Endothelial cell of umbilical vein (primary cell): ENCODE results near the gene OPCML. TPM values are rescaled to one million over a fixed set of nuclear protein-coding genes. Genes with fewer than 3 reads are reported as not detected.

Experiments
- BruUV-seq: library from RNA; stranded (reverse); fragments of 400-500 nt; replicated peaks from 2 replicates; lab custom pipeline; 2021; lab: Mats Ljungman, UMichigan
- CTCF ChIA-PET: fragments of 300-600, 350-600 bp; sonication (Branson Sonifier 250); formaldehyde crosslinking; loops from one replicate; lab custom pipeline; 2021; ENCODE audit warnings: antibody characterized with exemption, inconsistent platforms; lab: Charles Lee
- POLR2A ChIA-PET: fragments of 300-600, 350-600 bp; sonication (Branson Sonifier 250); formaldehyde crosslinking; loops from one replicate; lab custom pipeline; 2021; ENCODE audit warnings: antibody characterized with exemption, inconsistent platforms; lab: Charles Lee
- DNase-seq: peaks from one replicate; pipeline ENCODE4 v3.0.0-alpha.2; 2011; ENCODE audit warnings: low read depth, low spot score
- FAIRE-seq: peaks from 2 replicates; lab custom pipeline; 2011; peaks lifted over from hg19 to GRCh38; lab: Jason Lieb, UNC
- H2AFZ ChIP-seq: 2 replicates; pipeline ENCODE4 v1.6.0; 2012; ENCODE audit warnings: low read depth, low read length, control low read depth, inconsistent platforms
- H3K27ac ChIP-seq: 2 replicates; pipeline ENCODE4 v1.5.1; 2011; ENCODE audit warnings: low read depth, mild to moderate bottlenecking, control low read depth, low read length, moderate library complexity; ENCODE audit not compliant: insufficient read depth
- H3K27me3 ChIP-seq, 2 experiments: 2 replicates each; pipeline versions ENCODE4 v1.6.0 to v1.6.1; 2011; ENCODE audit warnings: low read length in 2 of 2, mixed read lengths in 1 of 2; ENCODE audit not compliant: control insufficient read depth in 2 of 2, insufficient read depth in 2 of 2
- H3K36me3 ChIP-seq, 2 experiments: 2 replicates in 1 of 2; 3 replicates in 1 of 2; pipeline ENCODE4 v1.5.1; 2011; ENCODE audit warnings: low read length in 2 of 2, mild to moderate bottlenecking in 1 of 2, moderate library complexity in 1 of 2; ENCODE audit not compliant: control insufficient read depth in 2 of 2, insufficient read depth in 2 of 2; ENCODE audit errors: extremely low read depth in 1 of 2
- H3K4me1 ChIP-seq: 3 replicates; pipeline ENCODE4 v1.5.1; 2011; ENCODE audit warnings: mild to moderate bottlenecking, low read length; ENCODE audit not compliant: control insufficient read depth, insufficient read depth; ENCODE audit errors: extremely low read depth
- H3K4me2 ChIP-seq: 2 replicates; pipeline ENCODE4 v1.6.1; 2011; ENCODE audit warnings: low read length, control low read depth, mixed read lengths; ENCODE audit not compliant: insufficient read depth
- H3K4me3 ChIP-seq, 3 experiments: fragments of 200-600 bp in 1 of 3; sonication (generic), shearing (Covaris generic) in 1 of 3; replicated peaks in 1 of 3; 2 replicates each; pipeline ENCODE4 v1.5.1; 2011 to 2016; ENCODE audit warnings: control low read depth in 3 of 3, low read length in 3 of 3, mild to moderate bottlenecking in 2 of 3, inconsistent platforms in 1 of 3, low read depth in 1 of 3, moderate library complexity in 1 of 3; ENCODE audit not compliant: insufficient read depth in 1 of 3
- H3K79me2 ChIP-seq: 2 replicates; pipeline ENCODE4 v1.6.0; 2012; ENCODE audit warnings: low read length, inconsistent platforms; ENCODE audit not compliant: control insufficient read depth, insufficient read depth
- H3K9ac ChIP-seq: replicated peaks from 2 replicates; pipeline ENCODE3; 2011; ENCODE audit warnings: low read length, control low read depth; ENCODE audit not compliant: insufficient read depth; ENCODE audit errors: extremely low read depth
- H3K9me1 ChIP-seq: replicated peaks from 3 replicates; pipeline ENCODE4 v1.6.0; 2011; ENCODE audit warnings: mild to moderate bottlenecking, low read length; ENCODE audit not compliant: control insufficient read depth, insufficient read depth; ENCODE audit errors: extremely low read depth
- H3K9me3 ChIP-seq: replicated peaks from 2 replicates; pipeline ENCODE4 v1.5.1; 2012; ENCODE audit warnings: low read length, inconsistent platforms; ENCODE audit not compliant: control insufficient read depth, insufficient read depth
- H4K20me1 ChIP-seq: replicated peaks from 2 replicates; pipeline ENCODE3; 2011; ENCODE audit warnings: mild to moderate bottlenecking, low read length; ENCODE audit not compliant: control insufficient read depth, insufficient read depth; ENCODE audit errors: extremely low read depth
- CTCF ChIP-seq, 2 donors: IDR thresholded peaks; 1 replicate in 1 of 2; 2 replicates in 1 of 2; pipeline ENCODE4 v1.5.1; 2011; ENCODE audit warnings: low read length in 2 of 2, mild to moderate bottlenecking in 2 of 2, moderate library complexity in 2 of 2, control low read depth in 1 of 2, inconsistent platforms in 1 of 2, low read depth in 1 of 2; ENCODE audit not compliant: insufficient read depth in 1 of 2; ENCODE audit errors: extremely low read depth in 1 of 2
- EZH2 ChIP-seq: IDR thresholded peaks from 2 replicates; pipeline ENCODE4 v1.6.1; 2012; ENCODE audit warnings: borderline replicate concordance, low read depth, mild to moderate bottlenecking, moderate library complexity, low read length, inconsistent platforms; ENCODE audit not compliant: severe bottlenecking
- FOS ChIP-seq: IDR thresholded peaks from 2 replicates; pipeline ENCODE4 v1.6.1; 2011; ENCODE audit warnings: mild to moderate bottlenecking, low read length, moderate library complexity, borderline replicate concordance; ENCODE audit not compliant: insufficient read depth
- GATA2 ChIP-seq: IDR thresholded peaks from 2 replicates; pipeline ENCODE4 v1.7.0; 2011; ENCODE audit warnings: low read depth, mild to moderate bottlenecking, moderate library complexity, mixed read lengths, low read length; ENCODE audit not compliant: insufficient read length, insufficient read depth
- POLR2AphosphoS5 ChIP-seq: IDR thresholded peaks from 2 replicates; pipeline ENCODE4 v1.6.1; 2012; ENCODE audit warnings: low read depth, mild to moderate bottlenecking, control low read depth, low read length, moderate library complexity; ENCODE audit not compliant: insufficient read depth
- dilution Hi-C: fragments of 300-500 bp; cut with MboI; formaldehyde crosslinking; loops from one replicate; pipeline ENCODE4 v1.15.0; 2019; ENCODE audit warnings: low sequenced_read_pairs; ENCODE audit not compliant: extremely low pct_ligation_motif_present
- intact Hi-C: fragments of 100-400 bp; cut with micrococcal nuclease; formaldehyde crosslinking; loops from one replicate; pipeline ENCODE4 v1.10.0; 2022
- polyA plus RNA-seq, 4 experiments: library from polyadenylated mRNA; depleted of rRNA in 3 of 4; stranded (reverse) in 3 of 4; unstranded in 1 of 4; fragments of >200 nt; gene quantifications; 2 replicates each; pipeline versions ENCODE4 v1.2.1 to v1.2.3, GENCODE V29; 2011 to 2012; ENCODE audit warnings: missing spikeins in 1 of 4
- total RNA-seq: library from RNA; stranded (reverse); gene quantifications from 2 replicates; pipeline ENCODE4 v1.2.3, GENCODE V29; 2021

OPCML gene
- total and polyA plus RNA-seq, 2 donors (not counting 3 experiments of a cell fraction or from before 2014, with no cell fraction given), result not detected

- H3K4me3 ChIP-seq, result no peak overlapping the region
- H3K36me3 ChIP-seq, result no peaks in the 10 kb centered on the region
- no peaks in the 10 kb centered on the region for H3K4me1 ChIP-seq
- no peak overlapping the region for H2AFZ ChIP-seq
- no TSS peak for BruUV-seq
- no peaks in the 10 kb centered on the region for H3K79me2 ChIP-seq
- no peaks in the 10 kb centered on the region for H4K20me1 ChIP-seq
- intact Hi-C loops, result no loop called here
- no peak overlapping the region for H3K9ac ChIP-seq
- CTCF ChIA-PET, result no interaction called here
- DNase-seq, result no peak
- FAIRE-seq, result no peak
- H3K9me1 ChIP-seq, result no peaks in the 10 kb centered on the region
- no peak for TF ChIP-seq GATA2
- no peak overlapping the region for H3K27ac ChIP-seq
- POLR2A ChIA-PET, result no interaction called here
- peaks cover 6% of the 10 kb centered on the region for H3K9me3 ChIP-seq
- dilution Hi-C loops, result no loop called here
- H3K27me3 ChIP-seq, result no peaks in the 10 kb centered on the region
- H3K4me2 ChIP-seq, result no peak overlapping the region
Measured at GRCh38 chr11:132464939-132465338, 1067.4 kb downstream of the OPCML start.

GRCh38 chr11:132464003-132464342 is 1068.3 kb downstream of the OPCML start:
- CTCF ChIA-PET, result no interaction called here
- Histone ChIP-seq H3K27ac (no peak overlapping the region), H3K9me1 (no peaks in the 10 kb centered on the region), H3K4me3 (no peak overlapping the region), H3K9me3 (peaks cover 6% of the 10 kb centered on the region), H3K9ac (no peak overlapping the region), H3K4me1 (no peaks in the 10 kb centered on the region), H3K36me3 (no peaks in the 10 kb centered on the region), H3K27me3 (no peaks in the 10 kb centered on the region), H4K20me1 (no peaks in the 10 kb centered on the region), H3K79me2 (no peaks in the 10 kb centered on the region), H2AFZ (no peak overlapping the region), H3K4me2 (no peak overlapping the region)
- TF ChIP-seq GATA2 (no peak), CTCF (IDR thresholded peaks at IDR 0.05; ENCODE audit: extremely low read depth in 1 of 2, insufficient read depth in 1 of 2, low read depth in 1 of 2, low read length in 2 of 2) (no peak), POLR2AphosphoS5 (no peak), EZH2 (no peak), FOS (no peak)
- POLR2A ChIA-PET, result no interaction called here
- DNase-seq (no peak), FAIRE-seq (no peak)
- intact Hi-C loops (no loop called here), dilution Hi-C loops (no loop called here)
- no TSS peak for BruUV-seq
